GM19043 (cell line): ENCODE data around the gene L3MBTL4.
"Not testable (repeated sequence)": the region's sequence is repeated elsewhere in the genome, so short reads cannot be mapped to it uniquely, and the experiment has no call there.

Source experiments
- ATAC-seq: cut with Tn5 transposase; IDR thresholded peaks from one replicate; pipeline ENCODE4 v1.9.1; 2021; ENCODE audit warnings: low read depth; ENCODE audit not compliant: unreplicated experiment

Gene L3MBTL4

GRCh38 chr18:6204476-6204875 lies 210.2 kb downstream of the L3MBTL4 start:
- ATAC-seq = no peak

- ATAC-seq = no peak
Measured at GRCh38 chr18:6203791-6204190, 210.9 kb downstream of the L3MBTL4 start.

GRCh38 chr18:6202861-6203260 lies 211.8 kb downstream of the L3MBTL4 start:
- ATAC-seq = no peak

- no peak for ATAC-seq
Measured at GRCh38 chr18:6200204-6200774, 214.4 kb downstream of the L3MBTL4 start.

GRCh38 chr18:6199777-6200176 lies 214.9 kb downstream of the L3MBTL4 start:
- no peak for ATAC-seq

- ATAC-seq = no peak
Measured at GRCh38 chr18:6198585-6198984, 216.1 kb downstream of the L3MBTL4 start.

GRCh38 chr18:6194640-6195039 lies 220.1 kb downstream of the L3MBTL4 start:
- no peak for ATAC-seq

GRCh38 chr18:6185782-6186181 lies 228.9 kb downstream of the L3MBTL4 start:
- not testable (repeated sequence) for ATAC-seq

GRCh38 chr18:6174983-6175745 lies 239.5 kb downstream of the L3MBTL4 start:
- ATAC-seq = no peak

- ATAC-seq = no peak
Measured at GRCh38 chr18:6170604-6171003, 244.1 kb downstream of the L3MBTL4 start.

- ATAC-seq = no peak
Measured at GRCh38 chr18:6161549-6161948, 253.2 kb downstream of the L3MBTL4 start.

- no peak for ATAC-seq
Measured at GRCh38 chr18:6159426-6159825, 255.3 kb downstream of the L3MBTL4 start.

GRCh38 chr18:6158958-6159357 lies 255.8 kb downstream of the L3MBTL4 start:
- ATAC-seq = no peak

GRCh38 chr18:6156446-6156845 lies 258.3 kb downstream of the L3MBTL4 start:
- ATAC-seq = no peak

- ATAC-seq = no peak
Measured at GRCh38 chr18:6155707-6156106, 259.0 kb downstream of the L3MBTL4 start.

GRCh38 chr18:6150430-6150829 lies 264.3 kb downstream of the L3MBTL4 start:
- ATAC-seq = no peak

GRCh38 chr18:6146307-6146661 lies 268.4 kb downstream of the L3MBTL4 start:
- no peak for ATAC-seq

- no peak for ATAC-seq
Measured at GRCh38 chr18:6145645-6146306, 268.9 kb downstream of the L3MBTL4 start.

- no peak for ATAC-seq
Measured at GRCh38 chr18:6139007-6139406, 275.7 kb downstream of the L3MBTL4 start.

GRCh38 chr18:6135901-6136300 lies 278.8 kb downstream of the L3MBTL4 start:
- ATAC-seq = not testable (repeated sequence)

- ATAC-seq = not testable (repeated sequence)
Measured at GRCh38 chr18:6135029-6135428, 279.7 kb downstream of the L3MBTL4 start.
